ENCODE results near the gene ZNF329. TPM values are rescaled to one million over a fixed set of nuclear protein-coding genes. Genes with fewer than 3 reads are reported as not detected.

The ZNF329 gene
- total and polyA plus RNA-seq, 2 of the 8 experiments (the other 6 are each of a cell fraction or from before 2014, with no cell fraction given), result 5.8 to 11.2 TPM

DNA sequence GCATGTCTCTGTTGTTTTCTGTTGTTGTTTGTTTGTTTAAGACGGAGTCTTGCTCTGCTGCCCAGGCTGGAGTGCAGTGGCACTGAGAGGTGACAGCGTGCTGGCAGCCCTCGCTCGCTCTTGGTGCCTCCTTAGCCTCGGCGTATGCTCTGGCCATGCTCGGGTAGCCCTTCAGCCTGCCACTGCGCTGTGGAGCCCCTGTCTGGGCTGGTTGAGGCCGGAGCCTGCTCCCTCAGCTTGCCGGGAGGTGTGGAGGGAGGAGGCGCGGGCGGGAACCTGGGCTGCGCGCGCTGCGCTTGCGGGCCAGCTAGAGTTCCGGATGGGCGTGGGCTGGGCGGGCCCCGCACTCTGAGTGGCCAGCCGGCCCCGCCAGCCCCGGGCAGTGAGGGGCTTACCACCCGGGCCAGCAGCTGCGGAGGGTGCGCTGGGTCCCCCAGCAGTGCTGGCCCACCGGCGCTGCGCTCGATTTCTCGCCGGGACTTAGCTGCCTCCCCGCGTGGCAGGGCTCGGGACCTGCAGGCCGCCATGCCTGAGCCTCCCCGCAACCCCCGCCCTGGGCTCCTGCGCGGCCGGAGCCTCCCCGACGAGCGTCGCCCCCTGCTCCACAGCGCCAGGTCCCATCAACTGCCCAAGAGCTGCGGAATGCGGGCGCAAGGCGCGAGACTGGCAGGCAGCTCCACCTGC, 6.6 kb upstream of the ZNF329 start (continued):
- TF ChIP-seq, protein P1, sequence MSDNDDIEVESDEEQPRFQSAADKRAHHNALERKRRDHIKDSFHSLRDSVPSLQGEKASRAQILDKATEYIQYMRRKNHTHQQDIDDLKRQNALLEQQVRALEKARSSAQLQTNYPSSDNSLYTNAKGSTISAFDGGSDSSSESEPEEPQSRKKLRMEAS (IDR thresholded peaks at IDR 0.05), result no peak
- TF ChIP-seq SRF (IDR thresholded peaks at IDR 0.05; ENCODE audit: low read depth, low read length), result no peak
- TF ChIP-seq SUZ12 (IDR thresholded peaks at IDR 0.05; ENCODE audit: low read length), result no peak
- no peak for TF ChIP-seq YY1 (IDR thresholded peaks at IDR 0.05; ENCODE audit: low read depth, low read length)
